KOPT-K1 (cell line): ENCODE results near the gene ZNF420.
"Not testable (repeated sequence)": the region's sequence is repeated elsewhere in the genome, so short reads cannot be mapped to it uniquely, and the experiment has no call there.

Source experiments
- H3K27ac ChIP-seq: fragments of 200-600 bp; sonication (generic); 2 replicates; pipeline ENCODE4 v1.5.1; 2016; ENCODE audit warnings: antibody characterized with exemption, mild to moderate bottlenecking, low read depth, low read length; ENCODE audit not compliant: poor library complexity, severe bottlenecking
- H3K36me3 ChIP-seq: fragments of 200-600 bp; sonication (generic); 2 replicates; pipeline ENCODE4 v1.5.1; 2017; ENCODE audit warnings: antibody characterized with exemption, mild to moderate bottlenecking, low read length, moderate library complexity; ENCODE audit not compliant: insufficient read depth
- H3K9me3 ChIP-seq: fragments of 200-600 bp; sonication (generic); 2 replicates; pipeline ENCODE4 v1.5.1; 2017; ENCODE audit warnings: antibody characterized with exemption, low read length, mild to moderate bottlenecking; ENCODE audit not compliant: insufficient read depth, poor library complexity, severe bottlenecking

Gene ZNF420

DNA sequence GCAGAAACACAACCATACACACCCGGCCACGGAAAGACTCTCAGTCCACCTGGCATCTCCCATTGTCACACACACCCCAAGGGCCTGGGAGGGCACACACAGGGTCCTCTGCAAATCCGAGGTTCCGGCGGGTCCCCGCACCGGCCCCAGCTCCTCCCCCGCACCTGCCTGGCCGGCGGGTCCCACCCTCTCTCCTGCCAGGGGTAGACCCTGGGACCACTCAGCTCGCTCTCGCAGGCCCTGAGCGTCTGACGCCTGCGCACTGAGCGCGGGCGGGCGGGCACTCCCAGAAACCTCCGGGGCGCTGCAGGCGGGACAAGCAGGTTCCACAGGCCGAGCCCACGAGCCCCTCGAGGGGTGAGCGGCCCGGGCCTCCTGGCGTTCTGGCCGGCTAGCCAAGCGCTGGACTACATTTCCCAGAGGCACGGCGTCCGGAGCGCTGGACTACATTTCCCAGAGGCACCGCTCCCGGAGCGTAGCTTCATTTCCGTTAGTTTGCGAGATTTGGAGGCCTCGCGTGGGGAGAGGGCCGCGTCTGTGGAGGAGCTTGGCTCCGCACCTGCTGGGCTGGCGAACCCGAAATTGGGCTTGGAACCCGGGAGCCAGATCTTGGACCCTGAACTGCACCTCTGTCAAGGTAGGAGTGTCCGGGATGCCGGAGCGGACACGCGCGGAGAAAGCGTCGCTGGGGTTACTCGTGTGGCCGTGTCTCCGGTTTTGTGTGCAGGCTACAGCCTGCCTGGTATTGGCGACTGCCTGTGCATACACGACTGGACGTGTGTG, at the start of gene ZNF420:
ZNF420 (plus strand) TSS at position 500 of the 783 bp plus-strand sequence. CDS start 10,686 bp downstream, outside the sequence.
- H3K36me3 ChIP-seq: peaks cover 9% of the 10 kb centered on the region; the same call in 1 of the 2 replicates
- peak within 1 kb of the TSS; percentile 67 for H3K27ac ChIP-seq
- H3K9me3 ChIP-seq: peaks cover 20% of the 10 kb centered on the region

DNA sequence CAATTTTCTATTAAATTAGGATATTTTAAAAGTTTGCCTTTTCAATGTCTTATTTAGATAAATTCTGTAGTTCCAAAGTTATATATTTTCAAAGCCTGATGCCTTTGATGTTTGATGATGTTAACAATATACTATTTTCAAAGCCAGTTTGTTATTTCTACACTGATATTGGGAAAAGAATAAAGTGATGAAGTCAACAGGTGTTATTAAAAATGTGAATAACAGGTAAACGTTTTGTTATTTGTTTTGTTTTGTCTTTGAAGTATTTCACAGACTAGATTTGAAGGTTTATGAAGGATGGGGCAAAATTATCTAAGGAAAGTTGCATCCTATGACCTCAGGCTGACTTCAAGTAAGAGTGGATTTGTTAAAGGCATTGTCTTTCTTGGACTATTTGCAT, 33.1 kb upstream of the ZNF420 start:
- H3K9me3 ChIP-seq: peaks cover 6% of the 10 kb centered on the region
- no peaks in the 10 kb centered on the region for H3K36me3 ChIP-seq
- no peak overlapping the region for H3K27ac ChIP-seq

- H3K36me3 ChIP-seq: no peaks in the 10 kb centered on the region
- H3K9me3 ChIP-seq: peaks cover 64% of the 10 kb centered on the region
- no peak overlapping the region for H3K27ac ChIP-seq
Observed at GRCh38 chr19:37055330-37055729, 22.9 kb upstream of the ZNF420 start.

- Histone ChIP-seq H3K27ac (no peak overlapping the region), H3K36me3 (no peaks in the 10 kb centered on the region), H3K9me3 (peaks cover 74% of the 10 kb centered on the region)
Observed at GRCh38 chr19:37056776-37057175, 21.5 kb upstream of the ZNF420 start.

GRCh38 chr19:37059142-37059541, 19.1 kb upstream of the ZNF420 start:
- no peaks in the 10 kb centered on the region for H3K36me3 ChIP-seq
- peaks cover 71% of the 10 kb centered on the region for H3K9me3 ChIP-seq
- H3K27ac ChIP-seq: no peak overlapping the region

DNA sequence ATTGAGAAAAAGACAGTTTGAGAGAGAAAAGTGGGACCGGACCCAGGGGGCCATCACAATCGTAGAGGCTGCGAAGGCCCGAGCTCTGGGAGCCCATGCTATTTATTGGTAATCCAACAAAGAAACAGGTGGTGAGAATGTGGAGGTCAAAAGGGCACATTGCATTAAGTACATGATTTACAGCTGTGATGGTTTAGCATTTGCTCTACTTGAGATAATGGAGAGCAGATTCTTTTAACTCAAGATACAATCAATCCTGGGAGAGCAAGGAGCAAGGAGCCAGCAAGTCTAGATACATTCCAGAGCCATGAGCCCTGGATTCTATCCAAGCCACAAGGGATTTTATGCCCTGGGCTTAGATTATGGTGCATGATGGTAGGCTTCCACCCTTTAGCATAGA, 13.3 kb upstream of the ZNF420 start:
- not testable (repeated sequence) for H3K36me3 ChIP-seq, H3K27ac ChIP-seq
- peaks cover 32% of the 10 kb centered on the region for H3K9me3 ChIP-seq

- H3K9me3 ChIP-seq: peaks cover 19% of the 10 kb centered on the region
- H3K36me3 ChIP-seq: no peaks in the 10 kb centered on the region
- H3K27ac ChIP-seq: no peak overlapping the region
Observed at GRCh38 chr19:37074111-37074510, 4.1 kb upstream of the ZNF420 start.

DNA sequence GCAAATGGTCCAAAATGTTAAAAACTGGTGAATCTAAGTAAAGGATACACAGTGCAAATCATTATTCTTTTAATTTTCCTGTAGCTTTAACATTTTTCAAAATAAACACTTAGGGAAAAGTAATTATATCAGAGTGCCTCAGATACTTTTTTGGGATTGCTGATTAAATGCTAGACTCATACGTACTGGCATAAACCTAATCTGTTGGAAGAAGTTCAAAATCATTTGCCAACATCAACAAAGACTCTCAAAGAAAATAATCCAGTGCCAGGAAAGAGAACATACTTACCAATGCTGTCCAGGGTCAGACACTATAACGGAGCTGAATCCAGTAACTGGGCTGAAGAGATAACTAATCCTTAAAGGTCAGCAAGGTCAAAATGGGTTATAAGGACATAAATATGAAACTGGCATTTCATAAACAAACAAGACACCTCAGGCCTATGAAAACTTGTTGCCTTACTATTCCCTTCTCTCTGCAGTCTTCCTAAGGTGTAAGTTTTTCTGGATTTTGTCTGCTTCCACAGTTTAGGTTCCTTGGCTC, 3.3 kb upstream of the ZNF420 start:
- H3K36me3 ChIP-seq: no peaks in the 10 kb centered on the region
- H3K27ac ChIP-seq: no peak overlapping the region
- peaks cover 12% of the 10 kb centered on the region for H3K9me3 ChIP-seq

GRCh38 chr19:37076524-37076923, 1.7 kb upstream of the ZNF420 start:
- not testable (repeated sequence) for H3K36me3 ChIP-seq, H3K27ac ChIP-seq, H3K9me3 ChIP-seq

DNA sequence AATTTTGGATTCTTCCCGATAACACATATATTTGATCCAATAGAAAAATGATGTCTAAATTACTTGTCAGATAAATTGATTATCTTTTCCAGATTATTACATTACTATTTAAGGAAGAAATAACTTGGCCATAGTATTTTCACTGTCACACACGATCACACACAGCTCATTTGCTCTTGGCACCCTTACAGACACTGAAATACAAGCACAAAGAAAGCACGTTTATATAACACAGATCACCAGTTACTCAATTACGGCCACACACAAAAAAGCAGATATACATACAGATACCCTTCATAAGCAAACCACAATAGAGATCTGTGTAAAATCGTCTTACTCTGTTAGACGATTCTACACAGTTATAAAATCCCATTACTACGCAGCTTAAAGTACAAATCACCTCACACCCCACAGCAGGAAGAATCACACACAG, 716 bp upstream of the ZNF420 start:
- peaks cover 14% of the 10 kb centered on the region for H3K9me3 ChIP-seq
- H3K27ac ChIP-seq: peak overlapping the region; percentile 67
- peaks cover 8% of the 10 kb centered on the region; the same call in 1 of the 2 replicates for H3K36me3 ChIP-seq

DNA sequence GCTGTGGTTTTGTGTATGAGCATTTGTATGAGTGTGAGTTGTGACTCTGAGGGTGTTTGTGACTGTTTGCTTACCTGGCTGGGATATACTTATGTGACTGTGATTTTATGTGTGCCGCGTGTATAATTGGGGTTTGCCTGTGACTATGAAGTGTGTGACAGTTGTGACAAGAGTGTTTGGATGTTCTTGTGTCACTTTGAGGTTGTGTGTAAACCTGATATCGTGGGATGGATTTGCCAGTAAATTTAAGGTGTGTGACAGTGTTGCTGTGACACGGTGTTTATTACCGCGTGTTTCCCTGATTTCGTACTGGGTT, 442 bp downstream of the ZNF420 start:
- peaks cover 9% of the 10 kb centered on the region; the same call in 1 of the 2 replicates for H3K36me3 ChIP-seq
- peaks cover 26% of the 10 kb centered on the region for H3K9me3 ChIP-seq
- peak overlapping the region; percentile 67 for H3K27ac ChIP-seq

DNA sequence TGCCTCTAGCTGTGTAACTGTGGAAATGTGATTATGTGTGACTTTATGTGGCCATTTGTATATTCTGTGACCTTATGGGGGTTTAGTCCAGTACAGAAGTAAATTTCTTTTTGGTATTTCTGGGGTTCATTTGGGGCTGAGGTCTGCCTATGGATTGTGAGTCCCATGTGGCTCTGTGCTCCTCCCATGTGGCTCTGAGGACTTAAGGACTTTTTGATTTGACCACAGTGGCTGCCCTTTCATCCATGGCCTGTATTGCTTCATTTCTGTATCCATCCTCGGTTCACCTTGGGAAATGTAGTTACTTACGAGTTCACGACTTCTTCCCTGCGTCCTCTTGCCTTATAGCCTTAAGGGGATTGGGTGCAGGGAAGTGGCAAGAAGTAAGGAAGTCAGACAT, 1.0 kb downstream of the ZNF420 start:
- peaks cover 9% of the 10 kb centered on the region; the same call in 1 of the 2 replicates for H3K36me3 ChIP-seq
- H3K27ac ChIP-seq: peak overlapping the region; percentile 67
- peaks cover 32% of the 10 kb centered on the region for H3K9me3 ChIP-seq

GRCh38 chr19:37082307-37082706, 4.1 kb downstream of the ZNF420 start:
- H3K27ac ChIP-seq: no peak overlapping the region
- peaks cover 62% of the 10 kb centered on the region for H3K9me3 ChIP-seq
- peaks cover 17% of the 10 kb centered on the region; the same call in 1 of the 2 replicates for H3K36me3 ChIP-seq

- peaks cover 47% of the 10 kb centered on the region for H3K36me3 ChIP-seq
- H3K9me3 ChIP-seq: peaks cover 98% of the 10 kb centered on the region
- H3K27ac ChIP-seq: no peak overlapping the region
Observed at GRCh38 chr19:37087110-37087509, 8.9 kb downstream of the ZNF420 start.

GRCh38 chr19:37095859-37096258, 17.6 kb downstream of the ZNF420 start:
- peaks cover 97% of the 10 kb centered on the region for H3K9me3 ChIP-seq
- H3K27ac ChIP-seq: no peak overlapping the region
- H3K36me3 ChIP-seq: peaks cover 94% of the 10 kb centered on the region

DNA sequence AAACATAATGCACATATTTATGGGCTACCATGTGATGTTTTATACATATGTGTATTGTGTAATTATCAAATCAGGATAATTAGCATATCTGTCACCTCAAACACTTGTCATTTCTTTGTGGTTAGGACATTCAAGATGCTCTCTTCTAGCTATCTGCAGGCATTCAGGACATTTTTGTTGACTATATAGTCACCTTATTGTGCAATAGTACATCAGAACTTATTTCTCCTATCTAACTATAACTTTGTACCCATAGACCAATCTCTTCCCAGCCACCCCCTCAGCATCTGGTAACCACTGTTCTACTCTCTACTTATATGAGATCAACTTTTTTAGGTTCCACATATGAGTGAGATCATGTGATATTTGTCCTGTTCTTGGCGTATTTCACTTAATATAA, 20.3 kb downstream of the ZNF420 start:
- Histone ChIP-seq H3K27ac (no peak overlapping the region), H3K36me3 (peaks cover 90% of the 10 kb centered on the region), H3K9me3 (peaks cover 96% of the 10 kb centered on the region)
